DMS153 (cell line): Measurements from ENCODE around the gene ESCO1.

Experiments
- DNase-seq: peaks from one replicate; lab custom pipeline; 2025; lab: John Stamatoyannopoulos, UW

Gene ESCO1

DNA sequence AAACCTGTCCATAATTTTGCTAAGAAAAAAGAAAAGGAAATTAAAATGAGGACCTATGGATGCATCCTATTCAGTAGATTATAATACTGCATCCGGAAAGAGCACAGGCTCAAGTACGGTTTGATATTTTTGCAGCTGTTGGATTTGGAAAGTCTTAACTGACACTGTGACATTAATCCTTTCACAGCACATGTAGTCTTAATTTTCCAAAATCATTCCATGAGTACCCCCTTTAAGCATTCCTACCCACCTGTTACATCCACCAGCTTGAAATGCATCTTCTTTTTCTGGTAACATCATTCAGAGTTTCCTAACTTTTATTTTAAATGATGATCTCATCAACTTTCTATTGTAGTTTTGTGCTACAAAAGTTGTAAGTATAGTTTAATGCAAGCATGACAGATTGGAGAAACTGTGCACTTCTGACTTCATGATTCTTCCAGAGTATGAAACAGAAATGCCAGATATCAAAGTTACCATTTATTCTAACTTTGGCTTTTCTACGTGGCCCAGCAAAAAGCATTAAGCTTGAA is 113.5 kb downstream of the ESCO1 start:
- DNase-seq = no peak

DNA sequence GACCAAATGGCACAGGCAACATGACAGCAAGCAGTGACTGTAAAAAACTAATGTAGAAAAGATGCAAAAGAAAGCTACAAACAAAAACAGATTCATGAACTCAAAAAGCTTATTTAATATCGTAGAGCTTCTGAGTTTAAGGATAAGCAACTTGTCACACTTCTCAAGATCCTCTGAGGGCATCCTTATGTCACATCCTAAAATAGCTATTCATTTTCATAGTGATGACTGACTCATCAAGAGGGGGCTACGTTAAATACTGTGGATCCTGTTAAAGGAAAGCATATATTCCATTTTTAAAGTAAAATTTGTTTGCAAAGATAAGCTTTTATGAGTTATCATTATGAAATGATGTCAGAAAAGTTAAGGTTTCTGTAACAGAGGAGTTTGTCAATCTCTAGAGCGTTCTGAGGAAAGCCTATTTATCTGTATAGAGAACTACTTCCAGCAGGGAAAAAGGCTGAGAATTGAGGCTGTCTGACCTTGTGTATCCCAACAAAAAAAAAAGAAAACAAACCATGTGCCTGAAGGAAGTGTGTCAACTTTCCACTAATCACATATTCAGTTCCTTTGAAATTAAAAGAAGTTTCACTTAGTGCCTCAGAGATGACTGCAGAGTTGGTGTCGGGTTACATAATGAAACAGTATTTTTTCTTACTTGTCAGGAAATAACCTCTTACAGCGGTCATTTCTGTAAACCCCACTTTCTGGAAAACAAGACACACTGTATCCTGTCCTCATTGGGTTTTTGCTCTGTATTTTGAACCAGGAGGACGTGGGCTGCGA is 115.5 kb downstream of the ESCO1 start:
- no peak for DNase-seq

DNA sequence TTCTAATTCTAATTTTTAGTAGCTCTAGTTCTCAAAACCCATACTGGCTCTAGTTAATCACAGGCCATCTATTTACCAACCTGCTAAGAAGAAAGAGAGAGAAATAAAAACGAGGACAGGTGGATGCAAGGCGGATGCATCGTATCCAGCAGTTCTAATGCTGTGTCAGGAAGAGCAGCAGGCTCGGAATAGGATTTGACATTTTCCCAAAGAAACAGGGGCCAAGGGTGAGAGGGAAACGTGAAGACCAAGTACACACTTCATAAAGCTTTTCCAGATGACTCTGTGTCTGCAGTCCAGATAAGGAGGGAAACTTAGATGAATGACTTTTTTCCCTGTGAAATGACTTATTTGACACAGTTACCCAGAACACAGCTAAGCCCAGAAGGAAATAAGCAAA is 117.5 kb downstream of the ESCO1 start:
- DNase-seq = no peak

DNA sequence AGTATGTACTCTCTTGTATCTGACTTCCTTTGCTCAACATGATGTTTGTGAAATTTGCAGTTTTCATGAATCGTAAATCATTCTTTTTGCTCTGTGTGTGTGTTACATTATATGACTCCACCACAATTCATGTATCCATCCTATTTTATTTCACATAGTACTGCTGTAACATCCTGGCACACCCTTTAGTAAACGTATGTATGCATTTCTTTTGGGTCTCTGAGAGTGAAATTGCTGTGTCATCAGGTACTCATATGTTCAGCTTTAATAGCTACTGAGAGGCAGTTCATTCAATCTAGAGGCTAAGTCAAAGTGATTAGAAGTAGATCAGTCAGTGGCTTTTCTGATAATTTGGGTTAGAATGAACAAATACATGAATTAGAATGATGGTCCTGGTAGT is 118.8 kb downstream of the ESCO1 start:
- DNase-seq = no peak

DNA sequence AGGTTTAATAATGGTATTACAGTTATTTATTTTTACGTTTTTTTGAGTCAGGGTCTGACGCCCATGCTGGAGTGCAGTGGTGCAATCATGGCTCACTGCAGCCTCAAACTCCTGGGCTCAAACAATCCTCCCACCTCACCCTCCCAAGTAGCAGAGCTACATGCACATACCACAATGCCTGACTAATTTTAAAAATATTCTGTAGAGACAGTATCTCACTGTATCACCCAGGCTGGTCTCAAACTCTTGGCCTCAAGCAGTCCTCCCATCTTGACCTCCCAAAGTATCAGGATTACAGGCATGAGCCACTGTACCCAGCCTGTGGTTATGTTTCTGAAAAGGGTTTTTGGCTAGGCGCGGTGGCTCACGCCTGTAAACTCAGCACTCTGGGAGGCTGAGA is 120.8 kb downstream of the ESCO1 start:
- no peak for DNase-seq
